Transverse colon (tissue), 4 donors: ENCODE data around the gene PJA2.

ENCODE experiments used
- POLR2A ChIP-seq: fragments of 450-650 bp; IDR thresholded peaks from one replicate; pipeline ENCODE4 v1.6.1; 2016; ENCODE audit warnings: antibody characterized with exemption, mild to moderate bottlenecking, moderate library complexity
- POLR2AphosphoS5 ChIP-seq, 3 donors: sonication (generic); formaldehyde crosslinking; IDR thresholded peaks; one replicate each; pipeline ENCODE4 v1.6.1; 2016; ENCODE audit warnings: antibody characterized with exemption in 3 of 3
- TF ChIP-seq, protein P1 (sequence below), 5 experiments: fragments of 200-600 bp in 3 of 5; fragments of 450-650 bp in 2 of 5; sonication (generic) in 3 of 5; IDR thresholded peaks; 1 replicate in 2 of 5; 2 replicates in 3 of 5; pipeline ENCODE4 v1.5.1; 2016 to 2017; ENCODE audit warnings: antibody characterized with exemption in 5 of 5, inconsistent platforms in 3 of 5, mild to moderate bottlenecking in 2 of 5, moderate library complexity in 1 of 5

DNA sequence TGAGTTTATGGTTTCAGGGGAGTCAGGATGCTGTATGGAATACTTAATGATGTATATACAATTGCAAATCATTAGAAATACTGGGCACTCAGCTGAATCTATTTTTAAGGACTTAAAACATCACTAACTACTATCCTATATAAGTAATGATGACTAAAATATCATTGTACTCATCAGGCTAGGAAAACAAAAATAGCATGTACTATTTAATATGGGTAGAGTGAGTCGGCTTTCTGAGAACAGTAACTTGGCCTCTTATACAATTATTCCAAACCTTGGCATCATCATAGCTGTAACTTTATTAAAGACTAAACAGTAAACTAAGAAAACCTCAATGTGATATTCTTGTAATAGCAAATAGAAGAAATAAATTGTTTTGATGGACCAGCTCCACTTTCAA, 94.5 kb downstream of the PJA2 start:
- TF ChIP-seq, protein P1, sequence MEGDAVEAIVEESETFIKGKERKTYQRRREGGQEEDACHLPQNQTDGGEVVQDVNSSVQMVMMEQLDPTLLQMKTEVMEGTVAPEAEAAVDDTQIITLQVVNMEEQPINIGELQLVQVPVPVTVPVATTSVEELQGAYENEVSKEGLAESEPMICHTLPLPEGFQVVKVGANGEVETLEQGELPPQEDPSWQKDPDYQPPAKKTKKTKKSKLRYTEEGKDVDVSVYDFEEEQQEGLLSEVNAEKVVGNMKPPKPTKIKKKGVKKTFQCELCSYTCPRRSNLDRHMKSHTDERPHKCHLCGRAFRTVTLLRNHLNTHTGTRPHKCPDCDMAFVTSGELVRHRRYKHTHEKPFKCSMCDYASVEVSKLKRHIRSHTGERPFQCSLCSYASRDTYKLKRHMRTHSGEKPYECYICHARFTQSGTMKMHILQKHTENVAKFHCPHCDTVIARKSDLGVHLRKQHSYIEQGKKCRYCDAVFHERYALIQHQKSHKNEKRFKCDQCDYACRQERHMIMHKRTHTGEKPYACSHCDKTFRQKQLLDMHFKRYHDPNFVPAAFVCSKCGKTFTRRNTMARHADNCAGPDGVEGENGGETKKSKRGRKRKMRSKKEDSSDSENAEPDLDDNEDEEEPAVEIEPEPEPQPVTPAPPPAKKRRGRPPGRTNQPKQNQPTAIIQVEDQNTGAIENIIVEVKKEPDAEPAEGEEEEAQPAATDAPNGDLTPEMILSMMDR (IDR thresholded peaks at IDR 0.05) = no peak
- TF ChIP-seq POLR2A = no peak
- no peak for TF ChIP-seq POLR2AphosphoS5 (IDR thresholded peaks at IDR 0.05)
